SK-N-SH (cell line): ENCODE results near the gene PALLD. TPM values are rescaled to one million over a fixed set of nuclear protein-coding genes. Genes with fewer than 3 reads are reported as not detected.

Experiments
- CTCF ChIA-PET: fragments of 300-600, 350-600 bp; formaldehyde crosslinking; extraction: SDS; loops from one replicate; lab custom pipeline; 2021; lab: Yijun Ruan, JAX
- POLR2A ChIA-PET: fragments of 350-600 bp; sonication (Branson Sonifier 250); formaldehyde crosslinking; extraction: SDS; loops from one replicate; lab custom pipeline; 2020; ENCODE audit warnings: antibody characterized with exemption, inconsistent platforms; lab: Yijun Ruan, JAX
- DNase-seq: peaks from one replicate; pipeline ENCODE4 v3.0.0; 2012
- H2AFZ ChIP-seq: fragments of 200-600 bp; sonication (generic); 2 replicates; pipeline ENCODE4 v1.8.1; 2016; ENCODE audit warnings: antibody characterized with exemption, mild to moderate bottlenecking, low read depth
- H3F3A ChIP-seq: fragments of 200-600 bp; sonication (generic); replicated peaks from 2 replicates; pipeline ENCODE3; 2016; ENCODE audit warnings: antibody characterized with exemption, mild to moderate bottlenecking; ENCODE audit not compliant: insufficient read depth
- H3K27ac ChIP-seq, 2 experiments: fragments of 200-500 bp in 1 of 2; fragments of 200-600 bp in 1 of 2; sonication (Bioruptor generic) in 1 of 2; sonication (generic), shearing (Covaris generic) in 1 of 2; 2 replicates each; pipeline versions ENCODE4 v1.5.1 to v1.6.1; 2014 to 2016; ENCODE audit warnings: low read depth in 2 of 2, inconsistent platforms in 1 of 2, low read length in 1 of 2, mild to moderate bottlenecking in 1 of 2, mixed read lengths in 1 of 2
- H3K27me3 ChIP-seq: fragments of 200-600 bp; sonication (generic), shearing (Covaris generic); 2 replicates; pipeline ENCODE4 v1.6.1; 2016; ENCODE audit warnings: mixed run types; ENCODE audit not compliant: insufficient read depth
- H3K36me3 ChIP-seq, 2 experiments: fragments of 200-500 bp in 1 of 2; fragments of 200-600 bp in 1 of 2; sonication (Bioruptor generic) in 1 of 2; sonication (generic) in 1 of 2; replicated peaks in 1 of 2; 2 replicates each; pipeline versions ENCODE3 to v1.5.1; 2014 to 2016; ENCODE audit warnings: low read length in 1 of 2, mild to moderate bottlenecking in 1 of 2; ENCODE audit not compliant: insufficient read depth in 2 of 2, control insufficient read depth in 1 of 2
- H3K4me1 ChIP-seq, 2 experiments: fragments of 200-500 bp in 1 of 2; fragments of 200-600 bp in 1 of 2; sonication (Bioruptor generic) in 1 of 2; sonication (generic), shearing (Covaris generic) in 1 of 2; 2 replicates each; pipeline versions ENCODE4 v1.5.1 to v1.6.1; 2014 to 2016; ENCODE audit warnings: low read depth in 1 of 2, low read length in 1 of 2, mixed run types in 1 of 2; ENCODE audit not compliant: insufficient read depth in 2 of 2, control insufficient read depth in 1 of 2
- H3K4me2 ChIP-seq: fragments of 200-600 bp; sonication (generic), shearing (Covaris generic); 2 replicates; pipeline ENCODE4 v1.6.1; 2017; ENCODE audit warnings: mixed run types
- H3K4me3 ChIP-seq, 2 experiments: fragments of 200-500 bp in 1 of 2; fragments of 200-600 bp in 1 of 2; sonication (Bioruptor generic) in 1 of 2; sonication (generic), shearing (Covaris generic) in 1 of 2; 2 replicates each; pipeline versions ENCODE4 v1.5.1 to v1.8.1; 2014 to 2016; ENCODE audit warnings: low read depth in 2 of 2, inconsistent platforms in 1 of 2, low read length in 1 of 2, mild to moderate bottlenecking in 1 of 2, mixed read lengths in 1 of 2, moderate library complexity in 1 of 2
- H3K79me2 ChIP-seq: fragments of 200-600 bp; sonication (generic); 2 replicates; pipeline ENCODE4 v1.8.1; 2017; ENCODE audit warnings: mild to moderate bottlenecking; ENCODE audit not compliant: insufficient read depth
- H3K9ac ChIP-seq: fragments of 200-600 bp; sonication (generic); 2 replicates; pipeline ENCODE4 v1.6.1; 2017; ENCODE audit warnings: mixed run types
- H3K9me2 ChIP-seq: fragments of 200-600 bp; sonication (generic); 2 replicates; pipeline ENCODE4 v1.6.1; 2017; ENCODE audit warnings: mixed run types
- H3K9me3 ChIP-seq: fragments of 200-600 bp; sonication (generic); 2 replicates; pipeline ENCODE4 v1.6.1; 2017; ENCODE audit warnings: mixed run types, mild to moderate bottlenecking, moderate library complexity
- H4K20me1 ChIP-seq: fragments of 200-600 bp; sonication (generic); 2 replicates; pipeline ENCODE4 v1.6.1; 2017; ENCODE audit warnings: mild to moderate bottlenecking, mixed run types; ENCODE audit not compliant: insufficient read depth
- ELF1 ChIP-seq: IDR thresholded peaks from 2 replicates; pipeline ENCODE4 v1.4.0; 2012
- EP300 ChIP-seq, 2 experiments: IDR thresholded peaks; 2 replicates each; pipeline versions ENCODE4 v1.4.0 to v1.6.1; 2012; ENCODE audit warnings: borderline replicate concordance in 1 of 2, low read depth in 1 of 2, low read length in 1 of 2
- EZH2phosphoT487 ChIP-seq: fragments of 200-600 bp; sonication (generic); IDR thresholded peaks from 2 replicates; pipeline ENCODE4 v1.6.1; 2017; ENCODE audit warnings: low read depth, mixed run types, mild to moderate bottlenecking, antibody characterized with exemption, moderate library complexity, borderline replicate concordance
- FOSL2 ChIP-seq: IDR thresholded peaks from 2 replicates; pipeline ENCODE4 v1.4.0; 2012; ENCODE audit warnings: low read depth, mild to moderate bottlenecking, moderate library complexity, borderline replicate concordance
- FOXJ3 ChIP-seq: sonication (generic); formaldehyde crosslinking; IDR thresholded peaks from 2 replicates; pipeline ENCODE4 v1.5.1; 2020; ENCODE audit warnings: mild to moderate bottlenecking, missing genetic modification reagents
- FOXM1 ChIP-seq: IDR thresholded peaks from 2 replicates; pipeline ENCODE4 v1.4.0; 2012; ENCODE audit warnings: low read depth, mild to moderate bottlenecking
- GABPA ChIP-seq: IDR thresholded peaks from 2 replicates; pipeline ENCODE4 v1.4.0; 2012; ENCODE audit warnings: low read depth, mild to moderate bottlenecking
- GATA2 ChIP-seq: sonication (generic); formaldehyde crosslinking; IDR thresholded peaks from 2 replicates; pipeline ENCODE4 v1.5.0; 2020; ENCODE audit warnings: mild to moderate bottlenecking, missing genetic modification reagents
- IRF3 ChIP-seq: fragments of 150-350 bp; IDR thresholded peaks from 2 replicates; pipeline ENCODE4 v1.6.1; 2016; ENCODE audit warnings: mild to moderate bottlenecking, low read depth, low read length
- JUND ChIP-seq: IDR thresholded peaks from 2 replicates; pipeline ENCODE4 v1.4.0; 2012
- MEF2A ChIP-seq: IDR thresholded peaks from 2 replicates; pipeline ENCODE4 v1.4.0; 2012; ENCODE audit warnings: low read depth, borderline replicate concordance
- NFIC ChIP-seq: IDR thresholded peaks from 2 replicates; pipeline ENCODE4 v1.4.0; 2012; ENCODE audit warnings: borderline replicate concordance
- NRF1 ChIP-seq: IDR thresholded peaks from 2 replicates; pipeline ENCODE4 v1.6.1; 2012; ENCODE audit warnings: low read depth, mild to moderate bottlenecking, low read length
- PBX3 ChIP-seq: IDR thresholded peaks from 2 replicates; pipeline ENCODE4; 2012
- RAD21 ChIP-seq: IDR thresholded peaks from 2 replicates; pipeline ENCODE4 v1.6.1; 2012; ENCODE audit warnings: mild to moderate bottlenecking, low read length
- REST ChIP-seq: IDR thresholded peaks from 2 replicates; pipeline ENCODE4 v1.6.1; 2012; ENCODE audit warnings: mild to moderate bottlenecking, low read depth, low read length, moderate library complexity
- RFX5 ChIP-seq: IDR thresholded peaks from 2 replicates; pipeline ENCODE4 v1.6.1; 2012; ENCODE audit warnings: mild to moderate bottlenecking, improper control_type of control experiment, low read length
- RXRA ChIP-seq: IDR thresholded peaks from 2 replicates; pipeline ENCODE4 v1.4.0; 2012; ENCODE audit warnings: low read depth, mild to moderate bottlenecking, borderline replicate concordance
- SIN3A ChIP-seq: IDR thresholded peaks from 2 replicates; pipeline ENCODE4 v1.6.1; 2012; ENCODE audit warnings: low read depth, mild to moderate bottlenecking, low read length, moderate library complexity, borderline replicate concordance
- TCF12 ChIP-seq: IDR thresholded peaks from 2 replicates; pipeline ENCODE4 v1.4.0; 2012
- USF1 ChIP-seq: IDR thresholded peaks from 2 replicates; pipeline ENCODE4 v1.4.0; 2012; ENCODE audit warnings: low read depth, borderline replicate concordance
- USF2 ChIP-seq: fragments of 150-350 bp; IDR thresholded peaks from 2 replicates; pipeline ENCODE4 v1.6.1; 2017; ENCODE audit warnings: antibody characterized with exemption, low read length, low read depth, borderline replicate concordance
- YY1 ChIP-seq: IDR thresholded peaks from 2 replicates; pipeline ENCODE4 v1.4.0; 2012; ENCODE audit warnings: low read depth, mild to moderate bottlenecking
- ZBTB33 ChIP-seq: IDR thresholded peaks from 2 replicates; pipeline ENCODE4 v1.4.0; 2012; ENCODE audit warnings: low read depth, borderline replicate concordance
- WGBS: methylation state at CpG from one replicate; pipeline ENCODE4 v1.1.6; 2017; ENCODE audit warnings: low lambda C conversion rate; 5-methylcytosine and 5-hydroxymethylcytosine counted together
- polyA plus RNA-seq, 3 experiments: library from polyadenylated mRNA; depleted of rRNA; stranded (reverse); fragments of >200 nt; gene quantifications; 2 replicates each; pipeline ENCODE4 v1.2.3, GENCODE V29; 2012

PALLD gene
- polyA plus RNA-seq, 1 of the 3 experiments (the other 2 are of a cell fraction) = 33.0 TPM

- Histone ChIP-seq H3F3A (peaks cover 33% of the 10 kb centered on the region), H3K4me3 (no peak overlapping the region), H3K27ac (no peak overlapping the region), H3K9me3 (no peaks in the 10 kb centered on the region), H3K4me2 (no peak overlapping the region), H3K9me2 (no peaks in the 10 kb centered on the region), H3K27me3 (no peaks in the 10 kb centered on the region), H2AFZ (no peak overlapping the region), H4K20me1 (no peaks in the 10 kb centered on the region), H3K4me1 (peaks cover 0 to 14% of the 10 kb centered on the region in 2 experiments; a peak in 2 of 4 replicates), H3K36me3 (peaks cover 0 to 9% of the 10 kb centered on the region in 2 experiments), H3K79me2 (no peaks in the 10 kb centered on the region), H3K9ac (no peak overlapping the region)
- DNase-seq = no peak
- WGBS = 62% methylated on average over 4 of the region's 4 CpGs
- ChIA-PET CTCF (interaction anchor here (0.8 to 7.2 kb wide), 5 partner anchors 21 to 492 kb away, joined by 3 to 52 read pairs (median 3); no protein-coding TSS in a partner anchor), POLR2A (no interaction called here)
- TF ChIP-seq YY1 (no peak), ELF1 (no peak), EZH2phosphoT487 (no peak), RFX5 (no peak), USF2 (no peak), NRF1 (no peak), JUND (peak; percentile 42; the same call in 1 of the 2 replicates), NFIC (peak; percentile 87), TCF12 (peak; percentile 91), FOXM1 (no peak), GABPA (no peak), FOXJ3 (CRISPR knock-in tag) (no peak), GATA2 (CRISPR knock-in tag) (no peak), RAD21 (no peak), REST (no peak), FOSL2 (peak; percentile 67), IRF3 (no peak), SIN3A (no peak), EP300 (IDR thresholded peaks at IDR 0.05; ENCODE audit: borderline replicate concordance in 1 of 2, low read depth in 1 of 2, low read length in 1 of 2) (peak in 1 of 2 experiments; percentile 59; a peak in 1 of 4 replicates), ZBTB33 (no peak), PBX3 (peak; percentile 71), MEF2A (no peak), USF1 (no peak), RXRA (peak; percentile 26; the same call in 1 of the 2 replicates)
Measured at GRCh38 chr4:168707205-168707604, 210.4 kb downstream of the PALLD start.
